Activated T-helper 9 cell treated with anti-CD3 and anti-CD28 coated beads, Interleukin-2, amount 50 U/mL, for 16 hours (primary cell): ENCODE data around the gene FYB1.
A peak's percentile ranks its signal among the peaks of the same experiment; 100 is the strongest.

Source experiments
- DNase-seq: peaks from one replicate; pipeline ENCODE4 v3.0.0-alpha.2; 2020; ENCODE audit warnings: low read depth

The FYB1 gene

DNA sequence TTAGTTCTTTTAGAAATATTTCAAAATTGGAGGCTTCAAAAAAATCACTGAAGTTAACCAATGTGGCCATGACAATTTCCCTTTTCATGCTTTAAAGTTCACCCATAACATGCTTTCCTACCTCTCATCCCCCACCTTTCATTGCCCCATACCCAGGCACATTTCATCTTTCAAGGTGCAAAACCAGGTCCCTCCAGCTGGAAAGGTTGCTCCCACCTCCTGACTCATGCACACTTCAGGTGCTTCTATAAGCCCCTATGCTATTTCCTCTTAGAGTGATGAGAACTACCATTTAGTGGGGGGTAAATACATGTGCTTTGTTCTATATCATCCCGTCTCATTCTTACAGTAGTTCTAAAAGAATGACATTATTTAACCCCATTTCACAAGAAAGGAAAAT is 15.4 kb downstream of the FYB1 start:
- no peak for DNase-seq

DNA sequence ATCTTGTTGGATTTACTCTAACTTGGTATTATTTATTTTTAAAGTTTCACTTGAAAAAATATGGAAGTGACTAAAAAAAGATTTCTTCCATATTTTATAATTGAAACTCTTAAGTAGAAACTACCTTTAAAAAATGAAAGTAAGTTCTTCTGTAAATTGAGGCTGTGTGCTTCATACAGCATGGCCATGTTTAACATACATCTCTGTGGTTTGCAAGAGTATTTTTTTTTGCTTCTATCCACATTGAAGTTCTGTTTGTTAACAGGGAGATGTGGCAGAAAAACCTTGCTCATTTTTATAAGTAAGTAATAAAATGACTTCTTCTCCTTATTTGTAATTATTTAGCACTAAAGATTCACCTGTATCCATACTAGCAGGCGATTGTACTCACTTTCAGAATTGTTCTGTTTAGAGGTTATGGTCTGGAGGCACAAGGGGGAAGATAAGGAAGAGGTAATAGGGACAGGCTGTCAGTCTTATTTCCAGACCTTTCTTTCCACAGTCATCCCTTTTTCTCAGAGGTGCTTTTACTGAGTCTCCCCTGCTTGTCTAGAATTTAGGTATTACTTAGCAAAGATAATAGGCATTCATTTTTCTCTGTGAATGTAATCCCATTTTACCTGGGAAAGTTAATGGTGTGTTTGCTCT is 16.0 kb downstream of the FYB1 start:
- no peak for DNase-seq

DNA sequence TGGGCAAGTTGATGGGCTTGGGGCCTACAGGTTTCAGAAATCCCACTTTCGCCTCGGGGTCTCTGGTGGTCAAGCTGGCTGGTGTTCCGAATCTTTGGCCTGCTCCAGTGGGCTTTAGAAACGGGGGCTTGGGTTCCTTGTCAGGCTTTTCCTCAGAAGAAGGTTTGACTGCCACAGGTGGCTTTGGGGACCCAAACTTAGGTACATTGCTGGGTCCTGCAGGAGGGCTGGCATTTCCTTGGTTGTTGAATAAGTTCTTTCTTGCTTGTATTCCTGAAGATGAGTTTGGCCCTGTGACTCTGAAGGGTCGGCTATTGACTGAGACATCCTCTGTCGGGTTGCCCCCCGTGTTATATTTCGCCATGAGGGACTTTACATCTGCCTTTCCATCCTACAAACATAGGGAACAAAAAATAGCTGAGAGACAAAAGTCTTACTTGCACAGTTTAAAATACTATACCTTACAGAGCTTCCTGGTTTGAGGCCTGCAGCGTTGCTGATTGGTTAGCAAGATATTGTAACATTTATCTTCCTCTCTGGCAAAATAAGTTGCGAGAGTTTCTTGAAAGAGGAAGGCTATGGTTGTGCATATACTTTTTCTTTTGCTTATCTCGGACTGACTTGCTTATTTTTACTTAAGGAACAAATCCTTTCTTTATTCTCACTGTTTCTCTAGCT is 16.6 kb downstream of the FYB1 start:
- DNase-seq = no peak

DNA sequence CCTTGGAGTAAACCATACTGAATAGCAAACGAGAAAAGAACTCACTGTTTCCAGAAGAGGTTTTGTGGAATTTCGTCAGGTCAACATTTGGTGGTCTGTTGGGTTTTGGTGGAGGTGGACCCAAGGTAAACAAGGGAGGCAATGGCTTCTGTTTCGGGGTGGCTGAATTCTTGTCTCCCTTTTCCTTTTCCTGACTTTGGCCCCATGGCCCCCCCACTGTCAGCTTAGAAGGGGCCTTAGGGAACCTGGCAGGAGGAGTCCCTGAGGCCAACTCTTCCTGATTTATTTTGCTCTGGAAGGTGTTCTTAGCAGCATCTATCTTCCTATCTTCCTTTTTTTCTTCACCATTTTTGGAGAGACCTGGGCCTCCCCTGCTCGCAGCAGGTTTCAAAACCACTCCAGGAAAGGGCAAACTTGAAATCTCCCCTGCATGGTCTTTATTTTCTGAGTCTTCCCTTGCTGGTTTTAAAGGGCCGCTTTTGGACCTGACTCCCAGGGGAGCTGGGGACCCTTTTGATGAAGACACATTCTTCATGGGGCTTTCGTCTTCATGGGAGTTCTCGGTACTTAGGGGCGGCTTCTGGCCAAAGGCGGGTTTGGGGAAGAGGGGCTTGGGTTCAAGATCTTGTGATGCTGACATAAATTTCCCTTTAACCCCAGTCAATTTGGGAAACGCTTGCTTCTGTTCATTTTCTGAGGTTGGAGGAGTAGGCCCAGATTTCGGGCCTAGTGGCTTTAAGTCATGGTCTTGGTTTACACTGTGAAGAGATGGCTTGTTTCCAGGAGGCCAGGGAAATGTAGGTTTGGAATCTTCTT is 17.4 kb downstream of the FYB1 start:
- DNase-seq = no peak

DNA sequence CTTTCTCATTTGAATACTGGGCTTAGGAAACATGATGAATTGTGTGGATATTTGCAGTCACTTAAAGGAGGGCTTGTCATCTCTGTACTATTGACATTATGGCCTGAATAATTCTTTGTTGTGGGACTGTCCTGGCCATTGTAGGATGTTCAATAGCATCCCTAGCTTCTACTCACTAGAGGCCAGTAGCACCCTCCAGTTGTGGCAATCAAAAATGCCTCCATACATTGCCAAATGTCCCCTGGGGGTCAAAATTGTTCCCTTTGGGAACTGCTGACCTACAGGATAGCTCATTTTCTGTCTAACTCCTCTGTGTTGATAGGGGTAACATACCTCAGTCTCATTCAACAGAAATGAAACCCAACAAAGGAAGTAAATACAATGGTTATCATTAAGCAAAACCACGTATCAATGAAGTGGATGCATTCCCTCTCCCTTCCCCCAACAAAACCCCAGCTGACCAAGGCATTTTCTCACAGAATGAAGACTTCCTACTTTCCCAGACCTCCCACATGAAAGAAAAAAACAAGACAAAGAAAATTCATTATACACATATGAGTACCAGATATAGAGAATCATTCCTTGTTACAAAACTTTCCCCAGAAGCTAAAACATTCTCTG is 18.1 kb downstream of the FYB1 start:
- DNase-seq = no peak

DNA sequence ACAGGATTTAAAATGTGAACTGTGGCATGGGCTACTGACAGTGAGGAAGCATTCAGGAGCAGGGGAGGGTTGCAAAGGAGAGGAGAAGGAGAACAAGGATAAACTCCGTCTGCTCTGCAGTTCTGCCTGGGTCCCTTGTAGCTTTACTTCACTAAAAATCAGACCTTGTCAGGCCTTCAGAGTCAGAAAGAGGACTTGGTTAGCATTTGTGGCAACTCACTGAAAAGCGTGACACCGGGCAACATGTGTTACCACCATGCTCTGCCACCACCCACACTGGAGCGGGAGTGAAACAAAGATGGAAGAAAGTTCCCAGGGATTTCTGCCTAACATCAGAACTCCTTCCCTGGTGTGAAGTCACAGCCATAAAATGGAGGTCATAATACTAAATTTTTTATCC is 19.3 kb downstream of the FYB1 start:
- DNase-seq = no peak

DNA sequence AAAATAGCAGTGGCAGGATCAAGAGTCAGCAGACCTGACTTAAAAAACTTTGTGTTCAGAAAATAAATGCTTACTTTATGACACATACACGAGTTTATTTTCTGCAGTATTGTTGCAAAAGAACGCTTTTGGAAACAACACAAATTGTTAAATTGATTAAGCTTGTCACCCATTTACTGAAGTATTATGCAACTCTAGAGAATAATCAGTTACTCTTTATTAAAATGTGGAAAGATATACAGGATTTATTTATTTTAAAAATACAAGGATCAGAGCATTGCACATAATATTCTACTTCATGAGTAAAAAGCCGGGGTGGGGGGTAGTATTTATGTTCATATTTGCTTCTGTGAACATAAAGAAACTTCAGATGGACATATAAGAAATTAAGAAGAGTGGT is 20.0 kb downstream of the FYB1 start:
- DNase-seq = no peak

DNA sequence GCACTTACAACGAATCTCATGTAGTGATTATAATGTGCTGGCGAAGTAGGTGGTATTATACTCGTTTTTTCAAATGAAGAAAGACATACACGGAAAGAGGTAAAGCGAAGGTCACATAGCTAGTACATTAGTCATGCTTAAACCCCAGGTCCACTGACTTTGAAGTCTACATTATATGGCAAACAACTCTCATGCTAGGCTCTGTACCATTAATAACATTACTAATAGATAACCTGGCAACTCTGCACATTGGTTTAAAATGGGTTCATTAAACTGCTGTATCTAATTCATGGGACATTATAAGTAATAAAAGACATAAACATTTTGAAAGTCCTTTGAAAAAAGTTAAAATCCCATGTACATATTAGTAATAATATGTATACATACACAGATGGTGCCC is 21.2 kb downstream of the FYB1 start:
- no peak for DNase-seq

DNA sequence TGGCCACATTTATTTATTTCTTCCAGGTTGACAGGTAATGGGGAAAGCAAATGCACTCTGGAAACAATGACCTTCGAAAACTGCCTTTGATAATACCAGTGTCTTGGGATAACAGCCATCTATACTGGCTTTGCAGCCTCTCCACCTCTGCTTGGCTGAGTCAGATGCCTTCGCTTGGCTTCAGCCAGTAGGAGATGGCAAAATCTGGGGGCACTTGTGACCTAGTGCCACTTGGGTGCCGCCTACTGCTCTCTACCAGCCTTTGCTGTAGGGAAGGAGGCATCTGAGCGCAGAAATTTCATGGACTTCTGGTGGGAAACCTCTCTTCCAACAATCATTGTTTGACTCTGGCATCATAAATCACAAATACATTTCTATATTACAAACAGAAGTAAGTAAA is 21.8 kb downstream of the FYB1 start:
- peak; percentile 46 for DNase-seq

DNA sequence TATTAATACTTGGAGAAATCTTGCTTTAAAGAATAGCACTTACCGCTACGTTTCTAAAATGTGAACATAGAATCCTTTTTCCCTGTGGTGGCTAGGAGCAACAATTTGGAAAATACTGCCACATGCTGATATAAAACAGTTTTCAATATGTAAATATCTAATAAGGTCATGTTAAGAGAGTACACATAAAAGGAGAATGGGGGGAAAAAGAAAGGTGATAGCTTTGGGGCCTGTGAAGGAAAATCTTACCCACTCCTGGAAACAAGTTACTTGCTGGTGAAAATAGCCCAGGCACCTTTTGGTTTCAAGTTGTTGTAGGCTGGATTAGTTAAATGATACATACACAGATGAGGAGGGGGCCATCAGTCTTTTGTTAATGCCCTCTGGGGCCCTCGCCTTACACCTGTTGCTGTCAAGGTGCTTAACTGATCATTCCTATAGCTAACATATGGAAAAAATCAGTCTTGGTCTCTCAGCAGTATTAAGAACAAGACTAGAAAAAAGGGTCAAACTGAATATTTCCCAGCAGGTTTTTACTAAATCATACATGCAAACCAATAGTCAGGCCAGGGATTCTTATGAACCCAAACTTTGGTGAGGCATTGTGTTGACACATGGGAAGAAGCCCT is 24.1 kb downstream of the FYB1 start:
- DNase-seq = no peak

DNA sequence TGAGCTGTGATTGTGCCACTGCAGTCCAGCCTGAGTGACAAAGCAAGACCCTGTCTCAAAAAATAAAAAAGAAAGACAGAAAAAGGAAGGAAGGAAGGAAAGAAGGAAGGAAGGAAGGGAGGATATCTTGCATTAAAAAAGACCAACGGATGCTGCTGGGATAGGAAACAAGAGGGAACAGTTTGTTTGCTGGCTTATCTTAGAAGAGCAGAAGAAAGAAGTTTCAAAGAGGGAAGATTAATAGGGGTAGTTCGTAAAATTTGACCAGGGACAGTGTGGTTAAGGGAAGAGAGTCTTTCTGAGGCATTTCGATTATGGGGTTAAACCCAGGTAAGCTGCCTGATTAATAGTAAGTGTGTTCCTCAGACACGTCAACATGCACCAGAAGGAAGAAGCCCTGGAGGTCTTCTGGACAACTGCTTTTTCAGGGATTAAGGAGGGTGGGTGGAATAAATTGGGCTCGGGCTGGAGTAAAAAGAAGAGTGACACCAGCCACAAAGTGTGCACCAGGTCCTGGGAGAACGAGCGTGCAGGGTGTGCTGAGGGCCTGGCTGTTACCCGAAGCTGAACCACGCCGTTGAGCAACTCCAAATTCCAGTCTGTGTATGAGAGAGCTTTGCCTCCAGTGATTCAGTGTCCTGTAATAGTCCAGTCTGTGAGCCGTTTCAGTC is 24.8 kb downstream of the FYB1 start:
- no peak for DNase-seq

DNA sequence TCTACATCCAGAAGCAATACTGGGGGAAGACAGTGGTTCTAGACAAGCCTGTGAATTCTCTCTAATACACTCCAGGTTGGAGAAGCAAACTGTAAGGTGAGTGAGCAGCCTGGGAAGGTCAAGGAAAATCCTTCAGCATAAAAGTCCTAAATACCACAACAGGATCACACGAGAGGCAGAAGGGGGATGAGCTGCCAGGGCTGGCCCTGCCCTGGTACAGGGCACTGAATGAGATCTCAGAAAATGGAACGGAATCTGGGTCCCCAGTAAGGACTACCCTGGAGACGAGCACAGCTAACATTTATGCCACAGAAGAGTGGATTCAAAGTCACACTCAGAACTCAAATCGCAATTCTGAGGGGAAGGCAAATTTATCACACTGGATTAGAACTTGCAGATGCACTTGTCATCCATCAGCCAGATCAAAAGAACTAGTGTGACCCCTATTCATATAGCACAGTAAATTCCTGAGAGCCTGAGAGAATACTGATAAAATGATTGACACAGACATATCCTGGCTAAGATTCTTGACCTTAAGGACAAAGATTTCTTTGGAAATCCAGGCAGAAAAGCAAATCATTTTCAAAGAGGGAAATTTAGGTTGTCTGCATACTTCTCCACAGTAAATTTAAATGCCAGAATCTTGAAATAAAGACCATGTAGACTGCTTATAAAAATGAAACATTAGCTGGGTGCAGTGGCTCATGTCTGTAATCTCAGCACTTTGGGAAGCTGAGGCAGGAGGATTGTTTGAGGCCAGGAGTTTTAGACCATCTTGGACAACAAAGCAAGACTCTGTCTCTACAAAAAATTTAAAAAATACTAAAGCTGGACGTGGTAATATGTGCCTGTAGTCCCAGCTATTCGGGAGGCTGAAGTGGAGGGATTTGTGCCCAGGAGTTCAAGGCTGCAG is 25.6 kb downstream of the FYB1 start:
- no peak for DNase-seq

DNA sequence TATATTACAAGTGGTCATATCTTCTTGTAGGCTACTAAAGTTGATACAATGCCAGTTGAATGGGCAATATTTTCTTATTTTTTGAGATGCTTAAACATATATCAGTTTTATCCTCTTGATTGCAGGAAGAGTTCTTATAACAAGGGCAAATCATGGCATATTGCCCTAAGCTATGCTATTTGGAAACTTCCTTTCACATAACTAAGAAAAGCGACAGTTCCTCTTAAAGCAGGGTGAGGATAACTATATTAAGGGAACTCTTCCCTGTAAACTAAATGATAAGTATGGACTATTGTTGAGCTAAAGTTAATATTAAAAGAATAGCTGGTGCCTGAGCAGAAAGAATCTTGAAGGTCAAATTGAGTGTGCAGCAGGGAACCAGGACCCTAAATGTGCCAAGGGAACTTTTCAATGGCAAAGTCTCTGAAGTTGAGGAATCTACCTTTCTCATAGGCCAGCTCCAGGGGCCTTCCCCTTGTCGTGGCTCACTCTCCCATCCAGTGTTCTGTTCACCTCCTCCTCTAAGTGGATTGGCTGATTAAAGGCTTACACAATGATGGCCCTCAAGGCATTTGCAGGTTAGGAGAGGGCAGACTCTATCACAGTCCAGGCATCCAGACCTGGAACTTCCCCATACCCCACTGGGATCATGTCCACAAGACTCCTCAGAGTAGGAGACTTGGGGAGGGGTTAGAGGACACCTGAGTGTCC is 26.8 kb downstream of the FYB1 start:
- no peak for DNase-seq

DNA sequence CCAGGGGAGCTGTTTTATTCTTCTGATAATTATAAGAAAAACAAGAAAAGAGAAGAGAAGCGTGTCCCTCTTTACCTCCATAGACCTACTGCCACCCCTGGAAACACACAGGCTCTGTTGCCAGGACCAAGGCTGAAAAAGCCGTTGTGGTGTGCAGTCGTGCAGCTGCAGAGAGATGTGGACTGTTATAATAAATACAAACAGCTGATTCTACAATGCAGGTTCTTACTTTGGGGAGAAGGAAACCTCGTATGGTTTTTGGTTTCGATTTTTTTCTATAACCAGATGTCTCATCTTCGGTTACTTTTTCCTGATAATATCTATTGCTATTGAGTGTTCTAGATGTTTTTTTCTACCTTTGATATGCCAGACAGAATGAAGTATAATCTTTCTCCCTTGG is 28.1 kb downstream of the FYB1 start:
- DNase-seq = no peak

DNA sequence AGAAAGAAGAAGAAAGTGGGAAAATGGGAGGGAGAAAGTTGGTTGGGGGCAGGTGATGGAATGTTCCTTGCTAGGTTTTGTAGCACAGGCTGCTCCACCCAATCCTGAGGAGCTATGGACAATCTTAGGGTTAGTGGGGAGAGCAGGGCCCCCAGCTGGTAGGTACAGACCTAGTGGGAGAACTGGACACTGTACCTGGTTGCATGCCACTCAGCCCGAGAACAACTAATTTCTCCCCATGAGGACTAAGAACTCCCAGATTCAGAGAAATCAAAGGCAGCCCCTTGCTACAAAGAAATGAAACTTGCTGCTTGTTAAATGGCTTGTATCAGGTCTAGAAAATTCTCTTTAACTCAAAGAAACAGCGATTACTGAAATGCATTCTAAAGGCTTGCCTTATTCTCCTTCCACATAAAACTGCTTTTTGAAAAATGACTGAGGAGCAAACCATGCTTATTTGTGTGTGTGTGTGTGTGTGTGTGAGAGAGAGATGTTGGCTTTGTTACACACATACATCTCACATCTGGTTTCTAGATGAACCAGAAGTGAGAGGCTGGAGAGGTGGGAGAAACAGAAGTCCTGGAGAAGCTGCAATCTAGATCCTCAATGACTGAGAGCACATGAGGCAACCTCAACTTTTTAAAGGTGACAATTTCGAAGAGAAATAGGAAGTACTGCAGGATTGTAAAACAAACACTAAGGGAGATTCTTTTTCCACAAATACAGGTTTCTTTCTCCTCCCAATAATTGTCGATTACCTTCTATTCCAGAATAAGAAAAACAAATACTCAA is 28.9 kb downstream of the FYB1 start:
- DNase-seq = no peak

DNA sequence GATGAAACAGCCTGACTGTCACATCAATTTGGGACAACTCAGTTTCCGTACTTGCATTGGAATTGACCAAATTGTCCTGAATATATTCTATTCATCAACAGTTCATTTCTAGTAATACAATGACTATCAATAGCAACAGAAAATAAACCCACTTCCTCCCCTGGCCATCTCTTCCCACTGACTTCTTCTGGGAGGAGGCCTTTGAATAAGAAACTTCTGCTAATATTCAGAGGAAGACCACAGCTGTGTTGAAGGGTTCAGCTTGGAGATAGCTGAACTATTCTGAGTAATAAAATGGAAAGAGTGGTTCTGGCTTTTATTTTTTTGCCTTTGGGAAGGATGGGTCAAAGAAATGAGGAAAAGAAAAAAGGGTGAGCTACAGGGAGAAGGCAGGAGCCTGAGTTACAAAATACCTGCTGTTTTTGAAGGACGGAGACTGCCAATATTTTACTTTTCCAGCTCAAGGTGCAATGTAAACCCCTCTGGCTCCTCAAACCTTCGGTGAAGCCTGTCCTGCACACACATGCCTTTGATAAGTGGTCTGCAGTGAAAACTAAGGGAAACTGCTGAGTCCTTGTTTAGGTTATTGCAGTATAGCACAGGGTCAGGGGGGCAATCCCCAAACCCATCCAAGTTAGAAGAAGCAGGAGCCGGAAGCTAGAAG is 29.9 kb downstream of the FYB1 start:
- no peak for DNase-seq

DNA sequence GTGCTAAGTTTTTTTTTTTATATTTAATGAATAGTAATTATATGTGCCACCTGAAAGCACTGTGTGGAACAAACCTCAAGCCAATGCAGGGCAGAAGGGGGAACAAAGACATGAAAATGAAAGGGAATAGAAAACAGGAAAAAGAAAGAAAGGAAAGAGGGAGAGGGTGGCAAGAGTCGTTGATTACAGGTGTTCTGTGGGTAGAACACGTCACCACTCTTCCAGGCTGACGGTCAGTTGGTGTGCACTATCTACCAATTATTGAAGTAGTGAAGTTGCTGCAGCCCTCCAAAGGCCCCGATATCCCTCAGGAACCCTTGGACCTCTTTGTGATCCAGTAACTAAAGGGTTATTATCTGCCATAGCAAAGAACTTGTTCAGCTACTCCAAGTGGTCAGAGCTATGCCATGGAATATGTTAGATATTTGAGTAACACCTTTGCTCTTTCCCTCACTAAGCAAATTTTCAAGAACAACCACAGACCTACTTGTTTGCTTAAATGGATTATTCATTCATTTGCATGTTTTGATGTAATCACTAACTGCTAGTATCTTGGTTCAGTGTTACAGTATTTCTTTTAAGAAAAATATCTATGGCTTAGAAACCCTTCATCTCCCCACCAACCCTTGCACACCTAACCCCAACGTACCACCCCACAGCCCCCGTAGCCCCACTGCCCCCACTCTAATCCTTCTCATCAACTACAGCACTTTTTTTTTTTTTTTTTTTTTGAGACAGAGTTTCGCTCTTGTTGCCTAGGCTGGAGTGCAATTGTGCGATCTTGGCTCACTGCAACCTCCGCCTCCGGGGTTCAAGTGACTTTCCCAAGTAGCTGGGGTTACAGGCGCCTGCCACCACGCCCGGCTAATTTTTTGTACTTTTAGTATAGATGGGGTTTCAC is 31.3 kb downstream of the FYB1 start:
- no peak for DNase-seq
